Epithelial cell of esophagus (primary cell): ENCODE data around the gene PSAPL1.
A peak's percentile ranks its signal among the peaks of the same experiment; 100 is the strongest.

Source experiments
- DNase-seq: peaks from one replicate; pipeline ENCODE4 v3.0.0; 2010; ENCODE audit warnings: low read depth
- H3K4me3 ChIP-seq: 2 replicates; pipeline ENCODE4 v1.5.1; 2011; ENCODE audit warnings: mild to moderate bottlenecking, low read length, control low read depth
- TF ChIP-seq, protein P1 (sequence below): IDR thresholded peaks from 2 replicates; pipeline ENCODE4 v1.5.1; 2011; ENCODE audit warnings: low read depth, mild to moderate bottlenecking, low read length, control low read depth, inconsistent platforms; ENCODE audit not compliant: insufficient read depth; ENCODE audit errors: missing control alignments

The PSAPL1 gene

DNA sequence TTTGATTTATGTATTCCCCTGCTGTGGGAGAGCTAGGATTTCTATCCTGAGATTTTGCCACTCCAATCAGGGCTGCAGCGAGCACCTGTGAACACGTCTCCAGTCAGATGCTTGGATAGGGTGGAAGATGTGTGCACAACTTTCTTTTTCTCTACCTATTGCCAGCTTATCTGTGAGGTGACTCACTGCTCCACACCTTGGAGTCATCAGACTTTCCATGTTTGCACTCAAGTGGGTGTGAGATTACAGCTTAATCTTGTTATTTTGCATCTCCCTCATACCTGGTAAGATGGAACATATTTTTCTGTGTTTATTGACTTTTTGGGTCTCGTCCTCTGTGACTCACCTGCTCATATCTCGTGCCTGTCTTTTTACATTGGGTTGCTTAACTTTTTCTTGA, 32.2 kb downstream of the PSAPL1 start:
- TF ChIP-seq, protein P1, sequence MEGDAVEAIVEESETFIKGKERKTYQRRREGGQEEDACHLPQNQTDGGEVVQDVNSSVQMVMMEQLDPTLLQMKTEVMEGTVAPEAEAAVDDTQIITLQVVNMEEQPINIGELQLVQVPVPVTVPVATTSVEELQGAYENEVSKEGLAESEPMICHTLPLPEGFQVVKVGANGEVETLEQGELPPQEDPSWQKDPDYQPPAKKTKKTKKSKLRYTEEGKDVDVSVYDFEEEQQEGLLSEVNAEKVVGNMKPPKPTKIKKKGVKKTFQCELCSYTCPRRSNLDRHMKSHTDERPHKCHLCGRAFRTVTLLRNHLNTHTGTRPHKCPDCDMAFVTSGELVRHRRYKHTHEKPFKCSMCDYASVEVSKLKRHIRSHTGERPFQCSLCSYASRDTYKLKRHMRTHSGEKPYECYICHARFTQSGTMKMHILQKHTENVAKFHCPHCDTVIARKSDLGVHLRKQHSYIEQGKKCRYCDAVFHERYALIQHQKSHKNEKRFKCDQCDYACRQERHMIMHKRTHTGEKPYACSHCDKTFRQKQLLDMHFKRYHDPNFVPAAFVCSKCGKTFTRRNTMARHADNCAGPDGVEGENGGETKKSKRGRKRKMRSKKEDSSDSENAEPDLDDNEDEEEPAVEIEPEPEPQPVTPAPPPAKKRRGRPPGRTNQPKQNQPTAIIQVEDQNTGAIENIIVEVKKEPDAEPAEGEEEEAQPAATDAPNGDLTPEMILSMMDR = no peak
- DNase-seq = peak; percentile 8
- no peak overlapping the region for H3K4me3 ChIP-seq

GRCh38 chr4:7400671-7401298, 33.9 kb downstream of the PSAPL1 start:
- TF ChIP-seq, protein P1 = no peak
- DNase-seq = no peak

DNA sequence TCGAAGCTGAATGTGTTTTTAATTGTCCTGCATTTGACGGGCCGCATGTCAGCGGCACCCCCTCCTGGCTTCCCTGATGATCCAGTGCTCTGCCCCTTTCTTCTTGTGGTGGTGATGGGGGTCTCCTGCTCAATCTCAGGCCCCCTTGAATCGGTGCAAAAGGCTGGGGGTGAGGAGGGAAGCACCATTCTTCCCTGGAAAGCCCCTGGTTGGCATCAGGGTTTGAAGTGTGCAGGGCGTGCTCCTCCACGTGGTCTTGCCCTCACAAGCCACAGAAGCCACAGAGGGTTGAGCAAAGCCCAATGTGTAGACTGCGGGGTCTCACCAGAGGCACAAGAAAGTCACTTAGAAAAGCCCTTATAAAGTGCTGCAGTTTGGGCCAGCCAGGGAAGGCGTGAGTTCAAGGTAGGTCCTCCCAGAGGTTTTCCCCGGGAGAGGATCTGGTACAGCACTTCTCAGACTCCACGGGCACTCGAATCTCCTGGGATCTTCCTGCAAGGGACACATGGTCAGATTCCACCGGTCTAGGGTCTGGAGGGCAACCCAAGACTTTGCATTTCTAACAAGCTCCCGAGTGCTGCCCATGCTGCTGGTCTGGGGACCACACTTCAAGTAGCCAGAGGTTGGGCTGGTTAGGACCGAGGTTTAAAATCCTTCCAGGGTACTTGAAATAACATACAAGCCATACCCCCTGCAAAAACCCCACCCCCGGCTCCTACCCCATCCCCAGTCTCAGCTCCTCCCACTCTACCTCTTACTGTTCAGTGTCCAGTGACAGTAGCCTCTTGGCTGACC, 35.1 kb downstream of the PSAPL1 start:
- H3K4me3 ChIP-seq = no peak overlapping the region
- no peak for DNase-seq
- TF ChIP-seq, protein P1 = no peak

More at GRCh38 chr4:7400671-7401298, 33.9 kb downstream of the PSAPL1 start:
- H3K4me3 ChIP-seq = no peak overlapping the region

DNA sequence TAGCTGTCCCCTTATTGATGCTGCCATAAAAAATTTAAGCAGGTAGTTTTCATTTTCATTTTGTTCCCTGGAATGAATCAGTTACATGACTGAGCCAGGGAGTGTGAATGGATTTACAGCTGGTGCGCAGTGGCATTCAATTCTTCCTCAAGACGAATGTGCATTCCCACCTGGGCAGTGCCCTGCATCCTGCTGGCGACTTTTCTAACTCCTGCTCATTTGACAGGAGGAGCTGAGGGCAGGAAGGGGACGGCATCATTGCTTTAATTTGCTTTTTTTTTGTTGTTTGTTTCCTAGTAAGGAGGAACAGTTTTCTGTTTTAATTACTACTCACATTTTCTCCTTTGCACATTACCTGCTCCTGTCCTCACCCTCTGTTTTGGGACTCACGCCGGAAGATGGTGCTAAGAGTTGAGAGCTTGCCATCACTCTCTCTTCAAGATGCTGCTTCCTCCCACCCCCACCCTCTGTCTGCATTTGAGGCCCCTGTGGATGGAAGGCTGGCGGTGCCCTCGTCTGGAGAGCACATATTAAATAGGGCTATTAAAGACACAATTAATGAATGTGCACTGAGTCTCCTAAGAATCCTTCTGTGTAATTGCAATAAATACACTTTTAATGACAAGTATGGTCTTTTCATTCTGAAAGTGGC, 35.8 kb downstream of the PSAPL1 start:
- DNase-seq = no peak
- TF ChIP-seq, protein P1 = no peak
- H3K4me3 ChIP-seq = no peak overlapping the region

DNA sequence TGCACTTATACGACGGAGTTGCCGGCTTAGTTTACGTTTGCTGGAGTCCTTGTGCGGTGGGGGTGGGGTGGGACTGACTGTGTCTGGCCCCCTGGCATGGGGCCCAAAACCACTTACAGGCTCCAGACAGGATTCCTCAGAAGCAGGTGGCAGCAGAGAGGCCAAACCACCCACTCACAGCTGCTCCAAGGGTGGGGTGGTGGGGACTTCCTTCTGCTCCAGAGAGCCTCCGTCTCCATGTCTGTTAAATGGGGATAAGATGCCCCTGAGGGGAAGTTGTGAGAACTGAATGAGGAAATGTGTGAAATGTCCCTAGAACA, 36.7 kb downstream of the PSAPL1 start:
- peak; percentile 1 for DNase-seq
- H3K4me3 ChIP-seq = no peak overlapping the region
- TF ChIP-seq, protein P1 = no peak

DNA sequence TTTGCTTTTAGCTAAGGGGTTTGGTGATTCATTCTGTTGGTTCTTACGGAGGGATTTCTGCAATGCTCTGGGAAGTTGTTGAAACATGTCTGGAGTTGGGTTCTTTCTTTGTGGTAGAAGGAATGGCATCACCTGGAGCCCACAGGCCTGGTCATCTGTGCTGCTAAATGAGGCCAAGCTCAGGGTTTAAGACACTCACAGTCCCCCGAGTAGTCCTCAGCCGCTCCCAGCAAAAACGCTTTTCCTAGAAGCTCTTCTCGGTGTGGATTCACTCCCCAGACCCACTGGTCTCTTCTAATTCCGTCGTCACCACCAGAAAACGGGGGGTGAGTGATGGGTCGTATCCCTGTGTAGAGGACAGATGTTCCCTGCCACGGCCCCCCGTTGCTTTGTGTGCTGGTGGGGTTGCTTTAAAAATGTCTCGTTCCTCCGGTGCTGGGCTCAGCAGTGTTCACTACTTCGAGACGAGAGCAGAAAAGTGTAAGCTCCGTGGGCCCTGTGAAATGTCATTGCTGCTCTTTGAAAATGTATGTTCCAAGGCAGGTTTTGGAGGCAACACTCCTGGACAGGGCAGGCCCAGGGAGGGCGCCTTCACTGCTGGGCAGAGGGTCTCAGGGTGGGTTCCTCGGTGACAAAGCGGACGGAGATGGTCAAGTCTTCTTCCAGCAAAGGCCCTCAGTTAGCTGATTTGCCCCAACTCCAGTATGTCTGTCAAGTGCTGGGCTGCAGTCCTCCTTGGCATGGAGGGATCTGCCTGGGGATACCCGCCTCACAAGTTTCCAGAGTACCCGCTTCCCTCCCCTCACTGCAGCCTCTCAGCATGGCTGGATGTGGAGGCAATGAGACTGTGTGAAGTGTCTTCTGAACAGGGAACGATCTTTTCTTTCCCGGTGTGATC, 37.3 kb downstream of the PSAPL1 start:
- TF ChIP-seq, protein P1 = no peak
- no peak overlapping the region for H3K4me3 ChIP-seq
- DNase-seq = peak; percentile 33
